Ishikawa (cell line): Measurements from ENCODE around the gene ATG2B.

Source experiments
- CREB1 ChIP-seq: IDR thresholded peaks from 2 replicates; pipeline ENCODE4 v1.6.1; 2012; ENCODE audit warnings: low read depth
- EP300 ChIP-seq: IDR thresholded peaks from 2 replicates; pipeline ENCODE4 v1.6.1; 2012; ENCODE audit warnings: borderline replicate concordance
- MAX ChIP-seq: IDR thresholded peaks from 2 replicates; pipeline ENCODE4 v1.6.1; 2012
- RAD21 ChIP-seq: IDR thresholded peaks from 2 replicates; pipeline ENCODE4 v1.6.1; 2012; ENCODE audit warnings: low read depth
- REST ChIP-seq: IDR thresholded peaks from 2 replicates; pipeline ENCODE4 v1.6.1; 2012; ENCODE audit warnings: low read depth, mild to moderate bottlenecking
- TAF1 ChIP-seq: IDR thresholded peaks from 2 replicates; pipeline ENCODE4 v1.6.1; 2012; ENCODE audit warnings: low read depth, mild to moderate bottlenecking
- USF1 ChIP-seq: IDR thresholded peaks from 2 replicates; pipeline ENCODE4 v1.6.1; 2012
- YY1 ChIP-seq: IDR thresholded peaks from 2 replicates; pipeline ENCODE4 v1.6.1; 2012; ENCODE audit warnings: low read depth

GRCh38 chr14:96398921-96399320 lies 35.8 kb upstream of the ATG2B start:
- TF ChIP-seq EP300, result no peak
- TF ChIP-seq RAD21, result no peak
- no peak for TF ChIP-seq USF1
- no peak for TF ChIP-seq MAX
- no peak for TF ChIP-seq REST
- TF ChIP-seq YY1, result no peak
- TF ChIP-seq CREB1, result no peak
- no peak for TF ChIP-seq TAF1
